Peyer's patch (tissue), 4 donors: ENCODE results near the gene FOXP4.

Experiments
- CTCF ChIP-seq, 6 experiments: fragments of 450-650 bp in 4 of 6; fragments of 200-600 bp in 2 of 6; sonication (generic) in 1 of 6; IDR thresholded peaks; one replicate each; pipeline ENCODE4 v1.5.1; 2017 to 2019; ENCODE audit warnings: antibody characterized with exemption in 6 of 6, mild to moderate bottlenecking in 3 of 6, moderate library complexity in 1 of 6
- POLR2A ChIP-seq, 2 donors: fragments of 450-650 bp; IDR thresholded peaks; one replicate each; pipeline ENCODE4 v1.5.1; 2017; ENCODE audit warnings: antibody characterized with exemption in 2 of 2, mild to moderate bottlenecking in 2 of 2, moderate library complexity in 2 of 2

GRCh38 chr6:41546866-41547798, 951 bp downstream of the FOXP4 start:
- no peak for TF ChIP-seq CTCF (IDR thresholded peaks at IDR 0.05)
- TF ChIP-seq POLR2A (IDR thresholded peaks at IDR 0.05) = no peak
